ENCODE results near the gene FANCI. TPM values are rescaled to one million over a fixed set of nuclear protein-coding genes. Genes with fewer than 3 reads are reported as not detected.

Gene FANCI
- total and polyA plus RNA-seq, 2 experiments from 2014 or later = 63.6 to 66.8 TPM

- no peak for TF ChIP-seq CTCF (conservative IDR thresholded peaks at IDR 0.05; ENCODE audit: low read depth in 2 of 2)
Observed at GRCh38 chr15:89225588-89225987, 18.2 kb upstream of the FANCI start (continued).

GRCh38 chr15:89226359-89227221, 17.2 kb upstream of the FANCI start:
- ATAC-seq (no peak), DNase-seq (ENCODE audit: low spot score) (no peak)
- Histone ChIP-seq H3K9me2 (ENCODE audit: insufficient read depth) (no peaks in the 10 kb centered on the region), H3K27ac (ENCODE audit: low read depth) (no peak overlapping the region), H3K4me1 (ENCODE audit: insufficient read depth) (no peaks in the 10 kb centered on the region), H3K27me3 (ENCODE audit: insufficient read depth) (no peaks in the 10 kb centered on the region), H3K4me2 (no peak overlapping the region), H2AFZ (no peak overlapping the region; the same call in 1 of the 2 replicates), H3K4me3 (no peak overlapping the region), H4K20me1 (replicated peaks; ENCODE audit: insufficient read depth) (no peaks in the 10 kb centered on the region), H3K36me3 (ENCODE audit: insufficient read depth) (no peaks in the 10 kb centered on the region), H3K79me2 (replicated peaks; ENCODE audit: insufficient read depth) (no peaks in the 10 kb centered on the region), H3F3A (replicated peaks; ENCODE audit: low read depth) (no peaks in the 10 kb centered on the region)
- no peak overlapping the region for H3K4me3 Mint-ChIP-seq
- H3K9me3 Mint-ChIP-seq = no peaks in the 10 kb centered on the region
- no peaks in the 10 kb centered on the region for H3K27me3 Mint-ChIP-seq (ENCODE audit: insufficient read depth, low read depth, poor library complexity)
- H3K4me1 Mint-ChIP-seq = no peaks in the 10 kb centered on the region; the same call in 2 of the 3 replicates
- H3K36me3 Mint-ChIP-seq (ENCODE audit: low read depth) = no peaks in the 10 kb centered on the region
- H3K27ac Mint-ChIP-seq = no peak overlapping the region
- no peak for TF ChIP-seq ZNF114 (CRISPR knock-in tag; IDR thresholded peaks at IDR 0.05)
- TF ChIP-seq ETS1 (IDR thresholded peaks at IDR 0.05) = no peak
- TF ChIP-seq EZH2phosphoT487 (IDR thresholded peaks at IDR 0.05; ENCODE audit: unreplicated experiment) = no peak
- no peak for TF ChIP-seq EZH2 (IDR thresholded peaks at IDR 0.05; ENCODE audit: low read depth, unreplicated experiment)
- TF ChIP-seq JUNB (IDR thresholded peaks at IDR 0.05; ENCODE audit: unreplicated experiment) = no peak
- TF ChIP-seq ZNF331 (CRISPR knock-in tag; IDR thresholded peaks at IDR 0.05; ENCODE audit: low read depth) = no peak
- no peak for TF ChIP-seq STAT1 (IDR thresholded peaks at IDR 0.05; ENCODE audit: unreplicated experiment)
- TF ChIP-seq, protein P1, sequence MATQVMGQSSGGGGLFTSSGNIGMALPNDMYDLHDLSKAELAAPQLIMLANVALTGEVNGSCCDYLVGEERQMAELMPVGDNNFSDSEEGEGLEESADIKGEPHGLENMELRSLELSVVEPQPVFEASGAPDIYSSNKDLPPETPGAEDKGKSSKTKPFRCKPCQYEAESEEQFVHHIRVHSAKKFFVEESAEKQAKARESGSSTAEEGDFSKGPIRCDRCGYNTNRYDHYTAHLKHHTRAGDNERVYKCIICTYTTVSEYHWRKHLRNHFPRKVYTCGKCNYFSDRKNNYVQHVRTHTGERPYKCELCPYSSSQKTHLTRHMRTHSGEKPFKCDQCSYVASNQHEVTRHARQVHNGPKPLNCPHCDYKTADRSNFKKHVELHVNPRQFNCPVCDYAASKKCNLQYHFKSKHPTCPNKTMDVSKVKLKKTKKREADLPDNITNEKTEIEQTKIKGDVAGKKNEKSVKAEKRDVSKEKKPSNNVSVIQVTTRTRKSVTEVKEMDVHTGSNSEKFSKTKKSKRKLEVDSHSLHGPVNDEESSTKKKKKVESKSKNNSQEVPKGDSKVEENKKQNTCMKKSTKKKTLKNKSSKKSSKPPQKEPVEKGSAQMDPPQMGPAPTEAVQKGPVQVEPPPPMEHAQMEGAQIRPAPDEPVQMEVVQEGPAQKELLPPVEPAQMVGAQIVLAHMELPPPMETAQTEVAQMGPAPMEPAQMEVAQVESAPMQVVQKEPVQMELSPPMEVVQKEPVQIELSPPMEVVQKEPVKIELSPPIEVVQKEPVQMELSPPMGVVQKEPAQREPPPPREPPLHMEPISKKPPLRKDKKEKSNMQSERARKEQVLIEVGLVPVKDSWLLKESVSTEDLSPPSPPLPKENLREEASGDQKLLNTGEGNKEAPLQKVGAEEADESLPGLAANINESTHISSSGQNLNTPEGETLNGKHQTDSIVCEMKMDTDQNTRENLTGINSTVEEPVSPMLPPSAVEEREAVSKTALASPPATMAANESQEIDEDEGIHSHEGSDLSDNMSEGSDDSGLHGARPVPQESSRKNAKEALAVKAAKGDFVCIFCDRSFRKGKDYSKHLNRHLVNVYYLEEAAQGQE (IDR thresholded peaks at IDR 0.05; ENCODE audit: unreplicated experiment) = no peak
- no peak for TF ChIP-seq NANOG (IDR thresholded peaks at IDR 0.05; ENCODE audit: borderline replicate concordance)
- TF ChIP-seq CREB1 (CRISPR knock-in tag; IDR thresholded peaks at IDR 0.05; ENCODE audit: low read depth) = no peak
- TF ChIP-seq, protein P2, sequence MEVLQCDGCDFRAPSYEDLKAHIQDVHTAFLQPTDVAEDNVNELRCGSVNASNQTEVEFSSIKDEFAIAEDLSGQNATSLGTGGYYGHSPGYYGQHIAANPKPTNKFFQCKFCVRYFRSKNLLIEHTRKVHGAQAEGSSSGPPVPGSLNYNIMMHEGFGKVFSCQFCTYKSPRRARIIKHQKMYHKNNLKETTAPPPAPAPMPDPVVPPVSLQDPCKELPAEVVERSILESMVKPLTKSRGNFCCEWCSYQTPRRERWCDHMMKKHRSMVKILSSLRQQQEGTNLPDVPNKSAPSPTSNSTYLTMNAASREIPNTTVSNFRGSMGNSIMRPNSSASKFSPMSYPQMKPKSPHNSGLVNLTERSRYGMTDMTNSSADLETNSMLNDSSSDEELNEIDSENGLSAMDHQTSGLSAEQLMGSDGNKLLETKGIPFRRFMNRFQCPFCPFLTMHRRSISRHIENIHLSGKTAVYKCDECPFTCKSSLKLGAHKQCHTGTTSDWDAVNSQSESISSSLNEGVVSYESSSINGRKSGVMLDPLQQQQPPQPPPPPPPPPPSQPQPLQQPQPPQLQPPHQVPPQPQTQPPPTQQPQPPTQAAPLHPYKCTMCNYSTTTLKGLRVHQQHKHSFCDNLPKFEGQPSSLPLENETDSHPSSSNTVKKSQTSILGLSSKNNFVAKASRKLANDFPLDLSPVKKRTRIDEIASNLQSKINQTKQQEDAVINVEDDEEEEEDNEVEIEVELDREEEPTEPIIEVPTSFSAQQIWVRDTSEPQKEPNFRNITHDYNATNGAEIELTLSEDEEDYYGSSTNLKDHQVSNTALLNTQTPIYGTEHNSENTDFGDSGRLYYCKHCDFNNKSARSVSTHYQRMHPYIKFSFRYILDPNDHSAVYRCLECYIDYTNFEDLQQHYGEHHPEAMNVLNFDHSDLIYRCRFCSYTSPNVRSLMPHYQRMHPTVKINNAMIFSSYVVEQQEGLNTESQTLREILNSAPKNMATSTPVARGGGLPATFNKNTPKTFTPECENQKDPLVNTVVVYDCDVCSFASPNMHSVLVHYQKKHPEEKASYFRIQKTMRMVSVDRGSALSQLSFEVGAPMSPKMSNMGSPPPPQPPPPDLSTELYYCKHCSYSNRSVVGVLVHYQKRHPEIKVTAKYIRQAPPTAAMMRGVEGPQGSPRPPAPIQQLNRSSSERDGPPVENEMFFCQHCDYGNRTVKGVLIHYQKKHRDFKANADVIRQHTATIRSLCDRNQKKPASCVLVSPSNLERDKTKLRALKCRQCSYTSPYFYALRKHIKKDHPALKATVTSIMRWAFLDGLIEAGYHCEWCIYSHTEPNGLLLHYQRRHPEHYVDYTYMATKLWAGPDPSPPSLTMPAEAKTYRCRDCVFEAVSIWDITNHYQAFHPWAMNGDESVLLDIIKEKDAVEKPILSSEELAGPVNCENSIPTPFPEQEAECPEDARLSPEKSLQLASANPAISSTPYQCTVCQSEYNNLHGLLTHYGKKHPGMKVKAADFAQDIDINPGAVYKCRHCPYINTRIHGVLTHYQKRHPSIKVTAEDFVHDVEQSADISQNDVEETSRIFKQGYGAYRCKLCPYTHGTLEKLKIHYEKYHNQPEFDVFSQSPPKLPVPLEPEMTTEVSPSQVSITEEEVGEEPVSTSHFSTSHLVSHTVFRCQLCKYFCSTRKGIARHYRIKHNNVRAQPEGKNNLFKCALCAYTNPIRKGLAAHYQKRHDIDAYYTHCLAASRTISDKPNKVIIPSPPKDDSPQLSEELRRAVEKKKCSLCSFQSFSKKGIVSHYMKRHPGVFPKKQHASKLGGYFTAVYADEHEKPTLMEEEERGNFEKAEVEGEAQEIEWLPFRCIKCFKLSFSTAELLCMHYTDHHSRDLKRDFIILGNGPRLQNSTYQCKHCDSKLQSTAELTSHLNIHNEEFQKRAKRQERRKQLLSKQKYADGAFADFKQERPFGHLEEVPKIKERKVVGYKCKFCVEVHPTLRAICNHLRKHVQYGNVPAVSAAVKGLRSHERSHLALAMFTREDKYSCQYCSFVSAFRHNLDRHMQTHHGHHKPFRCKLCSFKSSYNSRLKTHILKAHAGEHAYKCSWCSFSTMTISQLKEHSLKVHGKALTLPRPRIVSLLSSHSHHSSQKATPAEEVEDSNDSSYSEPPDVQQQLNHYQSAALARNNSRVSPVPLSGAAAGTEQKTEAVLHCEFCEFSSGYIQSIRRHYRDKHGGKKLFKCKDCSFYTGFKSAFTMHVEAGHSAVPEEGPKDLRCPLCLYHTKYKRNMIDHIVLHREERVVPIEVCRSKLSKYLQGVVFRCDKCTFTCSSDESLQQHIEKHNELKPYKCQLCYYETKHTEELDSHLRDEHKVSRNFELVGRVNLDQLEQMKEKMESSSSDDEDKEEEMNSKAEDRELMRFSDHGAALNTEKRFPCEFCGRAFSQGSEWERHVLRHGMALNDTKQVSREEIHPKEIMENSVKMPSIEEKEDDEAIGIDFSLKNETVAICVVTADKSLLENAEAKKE (CRISPR knock-in tag; IDR thresholded peaks at IDR 0.05) = no peak

All from GM23338 (cell line).